Caco-2 (cell line): ENCODE results near the gene KLHL1. TPM values are rescaled to one million over a fixed set of nuclear protein-coding genes. Genes with fewer than 3 reads are reported as not detected.

Experiments used
- BruUV-seq: library from RNA; stranded (reverse); fragments of 400-500 nt; replicated peaks from 2 replicates; lab custom pipeline; 2021; lab: Mats Ljungman, UMichigan
- CTCF ChIA-PET: fragments of 300-600 bp; sonication (Branson Sonifier 250); formaldehyde crosslinking; loops from one replicate; lab custom pipeline; 2022; ENCODE audit warnings: antibody characterized with exemption; lab: Charles Lee
- POLR2A ChIA-PET: fragments of 300-600 bp; sonication (Branson Sonifier 250); formaldehyde crosslinking; loops from one replicate; lab custom pipeline; 2022; ENCODE audit warnings: antibody characterized with exemption; lab: Charles Lee
- DNase-seq, 2 experiments: peaks; one replicate each; pipeline versions ENCODE4 v3.0.0 to v3.0.0-alpha.2; 2020 to 2022
- H3K27me3 ChIP-seq: replicated peaks from 2 replicates; pipeline ENCODE4 v1.6.0; 2011; ENCODE audit warnings: low read length; ENCODE audit not compliant: control insufficient read depth, insufficient read depth
- H3K36me3 ChIP-seq: 2 replicates; pipeline ENCODE4 v1.5.1; 2011; ENCODE audit warnings: low read length; ENCODE audit not compliant: control insufficient read depth, insufficient read depth
- H3K4me1 ChIP-seq: fragments of 250-450 bp; sonication (Bioruptor Pico); 2 replicates; pipeline ENCODE4 v1.5.1; 2020; ENCODE audit warnings: mild to moderate bottlenecking
- H3K4me3 ChIP-seq: 2 replicates; pipeline ENCODE4 v1.5.1; 2011; ENCODE audit warnings: low read depth, mild to moderate bottlenecking, control low read depth, low read length
- H3K9me3 ChIP-seq: fragments of 250-450 bp; sonication (Bioruptor Pico); 2 replicates; pipeline ENCODE4 v1.5.1; 2020; ENCODE audit warnings: mild to moderate bottlenecking, moderate library complexity
- H3K27ac Mint-ChIP-seq: one replicate; pipeline ENCODE4 v1.8.0; 2022; ENCODE audit warnings: mixed read lengths; ENCODE audit not compliant: unreplicated experiment
- H3K27me3 Mint-ChIP-seq: one replicate; pipeline ENCODE4 v1.8.0; 2022; ENCODE audit warnings: mixed read lengths; ENCODE audit not compliant: insufficient read depth, unreplicated experiment
- H3K36me3 Mint-ChIP-seq: one replicate; pipeline ENCODE4 v1.8.0; 2022; ENCODE audit warnings: mild to moderate bottlenecking, mixed read lengths; ENCODE audit not compliant: insufficient read depth, unreplicated experiment
- H3K4me1 Mint-ChIP-seq: one replicate; pipeline ENCODE4 v1.8.0; 2022; ENCODE audit warnings: low read depth, mixed read lengths; ENCODE audit not compliant: unreplicated experiment
- H3K4me3 Mint-ChIP-seq: one replicate; pipeline ENCODE4 v1.8.0; 2022; ENCODE audit warnings: mild to moderate bottlenecking, moderate library complexity, mixed read lengths; ENCODE audit not compliant: unreplicated experiment
- H3K9me3 Mint-ChIP-seq: one replicate; pipeline ENCODE4 v1.8.0; 2022; ENCODE audit warnings: mixed read lengths; ENCODE audit not compliant: unreplicated experiment
- CTCF ChIP-seq, 2 experiments: fragments of 200-600 bp in 1 of 2; IDR thresholded peaks; 1 replicate in 1 of 2; 2 replicates in 1 of 2; pipeline versions ENCODE4 v1.5.1 to v1.8.0; 2011 to 2022; ENCODE audit warnings: antibody characterized with exemption in 1 of 2, control low read depth in 1 of 2, inconsistent platforms in 1 of 2, low read depth in 1 of 2, low read length in 1 of 2, mild to moderate bottlenecking in 1 of 2, moderate library complexity in 1 of 2; ENCODE audit not compliant: insufficient read depth in 1 of 2, severe bottlenecking in 1 of 2, unreplicated experiment in 1 of 2
- intact Hi-C: fragments of 100-400 bp; cut with micrococcal nuclease; formaldehyde crosslinking; loops from one replicate; pipeline ENCODE4 v1.10.0; 2022; ENCODE audit not compliant: unreplicated experiment
- total RNA-seq: library from RNA; stranded (reverse); gene quantifications from 2 replicates; pipeline ENCODE4 v1.2.3, GENCODE V29; 2022

KLHL1 gene
- total RNA-seq, 1 experiment from 2014 or later: not detected

- no peaks in the 10 kb centered on the region for H3K9me3 ChIP-seq
- H3K4me1 ChIP-seq: no peaks in the 10 kb centered on the region
- CTCF ChIA-PET: no interaction called here
- POLR2A ChIA-PET: no interaction called here
- no TSS peak for BruUV-seq
- Mint-ChIP-seq H3K27me3 (no peaks in the 10 kb centered on the region), H3K9me3 (no peaks in the 10 kb centered on the region), H3K36me3 (no peaks in the 10 kb centered on the region), H3K27ac (no peak overlapping the region), H3K4me3 (no peak overlapping the region), H3K4me1 (no peaks in the 10 kb centered on the region)
- no peak for TF ChIP-seq CTCF (IDR thresholded peaks at IDR 0.05; ENCODE audit: insufficient read depth in 1 of 2, low read depth in 1 of 2, low read length in 1 of 2, severe bottlenecking in 1 of 2, unreplicated experiment in 1 of 2)
- no peaks in the 10 kb centered on the region for H3K36me3 ChIP-seq
- H3K27me3 ChIP-seq: no peaks in the 10 kb centered on the region
- no peak overlapping the region for H3K4me3 ChIP-seq
- intact Hi-C loops: no loop called here
- DNase-seq: peak in 1 of 2 experiments; percentile 29
These were observed 1.1 kb downstream of the KLHL1 start for GRCh38 chr13:70107125-70107497.

- no peak for DNase-seq
- Mint-ChIP-seq H3K4me3 (no peak overlapping the region), H3K9me3 (no peaks in the 10 kb centered on the region), H3K27ac (no peak overlapping the region), H3K36me3 (no peaks in the 10 kb centered on the region), H3K27me3 (no peaks in the 10 kb centered on the region), H3K4me1 (no peaks in the 10 kb centered on the region)
- Histone ChIP-seq H3K36me3 (no peaks in the 10 kb centered on the region), H3K27me3 (no peaks in the 10 kb centered on the region), H3K4me1 (no peaks in the 10 kb centered on the region), H3K4me3 (no peak overlapping the region), H3K9me3 (no peaks in the 10 kb centered on the region)
- TF ChIP-seq CTCF (IDR thresholded peaks at IDR 0.05; ENCODE audit: insufficient read depth in 1 of 2, low read depth in 1 of 2, low read length in 1 of 2, severe bottlenecking in 1 of 2, unreplicated experiment in 1 of 2): no peak
- intact Hi-C loops: no loop called here
- no TSS peak for BruUV-seq
- ChIA-PET CTCF (no interaction called here), POLR2A (no interaction called here)
These were observed 3.8 kb downstream of the KLHL1 start for GRCh38 chr13:70104481-70104880.

GRCh38 chr13:70098669-70099068, 9.6 kb downstream of the KLHL1 start:
- Histone ChIP-seq H3K4me1 (no peaks in the 10 kb centered on the region), H3K36me3 (no peaks in the 10 kb centered on the region), H3K27me3 (no peaks in the 10 kb centered on the region), H3K4me3 (no peak overlapping the region), H3K9me3 (no peaks in the 10 kb centered on the region)
- peak; percentile 46 to 47 for TF ChIP-seq CTCF (IDR thresholded peaks at IDR 0.05; ENCODE audit: insufficient read depth in 1 of 2, low read depth in 1 of 2, low read length in 1 of 2, severe bottlenecking in 1 of 2, unreplicated experiment in 1 of 2)
- H3K4me1 Mint-ChIP-seq: no peaks in the 10 kb centered on the region
- DNase-seq: peak in 1 of 2 experiments; percentile 7
- intact Hi-C loops: loop anchor here (1.0 to 10.0 kb wide), 3 partner anchors 212 to 564 kb away; no protein-coding TSS in a partner anchor
- no peaks in the 10 kb centered on the region for H3K36me3 Mint-ChIP-seq
- ChIA-PET CTCF (interaction anchor here (0.8 to 1.0 kb wide), 2 partner anchors 18 to 212 kb away, joined by 4 read pairs; no protein-coding TSS in a partner anchor), POLR2A (no interaction called here)
- H3K27me3 Mint-ChIP-seq: no peaks in the 10 kb centered on the region
- no TSS peak for BruUV-seq
- H3K27ac Mint-ChIP-seq: no peak overlapping the region
- no peaks in the 10 kb centered on the region for H3K9me3 Mint-ChIP-seq
- no peak overlapping the region for H3K4me3 Mint-ChIP-seq
